HG02840 (cell line): ENCODE measurements around the gene SIK3.

Experiments
- ATAC-seq: cut with Tn5 transposase; IDR thresholded peaks from one replicate; pipeline ENCODE4 v1.9.1; 2021; ENCODE audit warnings: mild to moderate bottlenecking, moderate library complexity, moderate number of reproducible peaks; ENCODE audit not compliant: unreplicated experiment, low FRiP score

The SIK3 gene

DNA sequence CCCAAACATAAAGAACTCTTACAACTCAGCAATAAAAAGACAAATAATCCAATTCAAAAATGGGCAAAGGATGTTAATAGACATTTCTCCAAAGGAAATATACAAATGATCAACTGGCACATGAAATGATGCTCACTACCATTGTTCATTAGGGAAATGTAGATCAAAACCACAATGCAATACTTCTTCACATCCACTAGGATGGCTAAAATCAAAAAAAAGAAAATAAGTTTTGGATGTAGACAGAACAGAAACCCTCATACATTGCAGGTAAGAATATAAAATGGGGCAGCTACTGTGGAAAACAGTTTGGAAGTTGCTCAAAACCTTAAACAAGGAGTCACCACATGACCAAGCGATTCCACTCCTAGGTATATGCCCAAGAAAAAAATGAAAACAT lies 16.3 kb downstream of the SIK3 start:
- ATAC-seq = no peak

- ATAC-seq = no peak
Measured at GRCh38 chr11:117080370-117080769, 17.9 kb downstream of the SIK3 start.

DNA sequence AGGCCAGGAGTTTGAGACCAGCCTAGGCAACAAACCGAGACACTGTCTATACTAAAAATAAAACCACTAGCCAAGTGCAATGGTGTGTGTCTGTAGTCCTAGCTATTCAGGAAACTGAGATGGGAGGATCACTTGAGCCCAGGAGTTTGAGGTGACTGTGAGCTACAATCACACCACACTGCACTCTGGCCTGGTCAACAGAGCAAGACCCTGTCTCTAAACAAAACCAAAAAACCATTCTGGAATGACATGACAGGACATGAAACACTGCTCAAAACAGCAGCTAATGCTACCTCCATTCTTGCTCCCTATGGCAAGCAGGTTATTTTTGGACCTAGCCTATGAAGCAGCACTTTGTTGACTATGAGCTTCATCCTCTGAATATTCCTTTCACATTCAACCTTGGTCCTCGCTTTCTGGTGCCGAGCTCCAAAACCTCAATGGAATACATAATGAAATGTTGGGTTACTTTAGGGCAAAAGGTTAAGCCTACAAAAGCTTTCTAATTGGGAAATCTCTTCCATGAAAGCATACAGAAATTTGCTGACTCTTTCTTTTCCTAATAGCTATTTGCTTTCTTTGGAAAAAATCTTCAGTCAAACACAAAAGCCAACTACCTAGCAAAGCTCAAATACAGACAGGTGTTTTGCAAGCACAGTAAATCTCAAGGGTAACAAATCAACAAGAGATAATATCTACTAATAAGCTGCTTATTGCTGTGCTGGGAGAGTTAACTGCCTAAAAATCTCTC lies 21.1 kb downstream of the SIK3 start:
- no peak for ATAC-seq

- ATAC-seq = no peak
Measured at GRCh38 chr11:117075186-117075585, 23.0 kb downstream of the SIK3 start.

DNA sequence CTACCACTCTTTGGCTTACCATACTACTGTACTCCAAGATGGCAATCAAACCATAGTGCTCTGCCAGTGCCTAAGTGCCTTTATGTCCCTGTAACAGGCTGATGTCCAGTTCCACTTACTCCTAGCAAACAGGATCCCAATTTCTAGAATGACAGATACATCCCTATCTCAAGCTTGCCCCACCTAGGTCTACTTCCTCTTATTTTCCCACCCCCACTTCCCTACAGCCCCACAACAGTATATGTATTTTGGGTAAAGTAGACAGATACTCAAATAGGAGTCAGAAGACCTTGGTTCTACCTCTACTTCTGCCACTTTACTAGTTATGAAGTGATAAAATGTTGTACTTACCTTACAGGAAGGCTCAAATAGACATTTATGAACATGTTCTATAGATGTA lies 24.1 kb downstream of the SIK3 start:
- ATAC-seq = no peak

DNA sequence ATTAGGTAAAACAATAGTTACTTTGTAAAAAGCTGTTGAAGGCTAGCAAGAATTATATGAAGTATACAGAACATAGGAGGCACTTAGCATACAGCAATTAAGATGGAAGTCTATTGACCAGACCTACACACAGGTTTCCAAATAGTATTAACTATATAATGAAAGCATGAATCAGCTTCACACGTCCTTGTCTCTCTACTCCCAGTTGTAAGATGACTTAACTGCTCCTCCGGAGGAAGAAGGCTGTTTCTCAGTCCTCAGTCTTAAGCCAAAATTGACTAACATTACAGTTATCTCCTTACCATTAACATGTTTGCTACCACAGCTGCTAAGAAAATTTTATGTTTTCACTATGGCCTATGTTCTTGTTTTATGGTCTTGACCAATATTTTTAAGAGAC lies 24.7 kb downstream of the SIK3 start:
- no peak for ATAC-seq

GRCh38 chr11:117072517-117073461 lies 25.4 kb downstream of the SIK3 start:
- ATAC-seq = no peak

GRCh38 chr11:117071344-117071787 lies 26.9 kb downstream of the SIK3 start:
- no peak for ATAC-seq

DNA sequence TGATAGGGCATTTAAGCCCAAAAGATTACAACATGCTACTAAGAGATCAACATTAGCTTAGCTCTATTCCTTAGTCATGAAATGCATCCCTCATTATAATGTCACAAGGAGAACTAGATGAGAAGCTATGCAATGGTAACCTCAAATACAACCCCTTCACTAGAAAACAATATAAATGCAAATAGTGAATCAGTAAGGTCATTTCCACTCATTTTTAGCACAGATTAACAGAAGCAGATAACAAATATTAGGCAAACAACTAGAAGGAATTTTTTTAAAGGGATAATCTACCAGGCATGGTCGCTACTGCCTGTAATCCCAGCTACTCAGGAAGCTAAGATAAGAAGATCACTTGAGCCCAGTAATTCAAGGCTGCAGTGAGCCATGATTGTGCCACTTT lies 28.2 kb downstream of the SIK3 start:
- no peak for ATAC-seq

- no peak for ATAC-seq
Measured at GRCh38 chr11:117068303-117068860, 29.8 kb downstream of the SIK3 start.

DNA sequence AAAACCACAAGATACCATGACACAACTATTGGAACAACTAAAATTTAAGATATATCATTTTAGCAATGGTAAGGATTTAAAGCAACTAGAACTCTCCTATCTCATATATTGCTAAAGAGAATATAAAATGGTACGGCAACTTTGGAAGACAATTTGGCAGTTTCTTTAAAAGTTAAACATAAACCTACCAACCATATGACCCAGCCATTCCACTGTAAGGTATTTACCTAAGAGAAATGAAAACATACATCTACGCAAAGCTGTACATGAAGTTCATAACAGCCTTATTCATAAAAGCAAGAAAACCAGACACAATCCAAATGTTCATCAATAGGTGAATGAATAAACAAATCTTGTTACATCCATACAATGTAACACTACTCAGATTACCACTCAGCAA lies 31.3 kb downstream of the SIK3 start:
- ATAC-seq = no peak

GRCh38 chr11:117064275-117064674 lies 34.0 kb downstream of the SIK3 start:
- ATAC-seq = no peak

DNA sequence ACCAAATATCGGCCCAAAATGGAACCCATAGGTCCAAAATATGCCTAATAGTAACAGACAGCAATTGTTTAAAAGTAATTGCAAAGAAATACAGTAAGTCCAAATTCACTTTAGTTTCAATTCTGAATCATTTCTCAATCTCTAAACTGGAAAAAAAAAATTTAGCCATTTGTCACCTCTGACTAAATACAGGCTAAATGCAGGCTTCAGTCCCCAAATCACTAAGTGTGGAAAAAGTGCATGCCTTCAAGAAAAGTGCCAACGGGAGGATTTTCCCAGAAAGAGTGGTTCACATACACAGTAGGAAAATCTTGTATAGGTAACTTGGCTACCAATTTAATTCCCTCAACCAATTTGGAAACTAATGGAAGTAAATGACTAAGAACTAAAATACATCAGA lies 35.7 kb downstream of the SIK3 start:
- no peak for ATAC-seq

- no peak for ATAC-seq
Measured at GRCh38 chr11:117061256-117061655, 37.0 kb downstream of the SIK3 start.

- ATAC-seq = no peak
Measured at GRCh38 chr11:117059611-117060148, 38.5 kb downstream of the SIK3 start.

- no peak for ATAC-seq
Measured at GRCh38 chr11:117058761-117059261, 39.4 kb downstream of the SIK3 start.

DNA sequence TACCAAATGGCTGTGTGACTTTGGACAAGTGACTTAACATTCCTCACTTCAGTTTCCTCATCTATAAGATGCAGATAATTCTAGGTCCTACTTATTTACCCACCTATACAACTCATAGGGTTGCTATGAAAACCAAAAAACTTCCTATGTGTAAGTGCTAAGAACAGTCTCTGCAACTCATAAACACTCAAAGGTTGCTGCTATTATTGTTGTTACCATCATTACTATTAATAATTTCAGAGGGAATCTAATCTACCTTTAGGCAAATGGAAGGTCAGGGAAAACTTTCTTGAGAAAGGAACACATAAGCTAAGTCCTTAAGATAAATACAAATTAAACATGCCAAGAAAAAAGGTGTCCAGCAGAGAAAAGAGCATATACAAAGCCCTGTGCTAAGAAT lies 40.5 kb downstream of the SIK3 start:
- ATAC-seq = no peak

- ATAC-seq = no peak
Measured at GRCh38 chr11:117057317-117057716, 40.9 kb downstream of the SIK3 start.

DNA sequence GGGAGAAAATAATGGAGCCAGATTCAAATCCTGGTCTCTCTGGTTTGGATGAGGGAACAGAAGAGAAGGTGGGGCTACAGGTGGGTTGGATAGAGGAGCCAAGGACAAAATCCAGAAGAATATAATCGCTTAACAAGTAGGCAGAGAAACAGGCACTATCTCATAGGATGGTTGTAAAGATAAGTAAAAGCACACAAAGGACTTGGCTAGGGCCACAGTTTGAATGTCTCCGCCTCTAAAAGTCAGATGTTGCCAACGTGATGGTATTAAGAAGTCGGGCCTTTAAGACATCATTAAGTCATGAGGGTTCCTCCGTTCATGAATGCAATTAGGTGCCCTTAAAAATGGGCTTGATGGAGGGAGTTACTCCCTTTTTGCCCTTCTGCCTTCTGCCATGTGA lies 42.8 kb downstream of the SIK3 start:
- no peak for ATAC-seq

DNA sequence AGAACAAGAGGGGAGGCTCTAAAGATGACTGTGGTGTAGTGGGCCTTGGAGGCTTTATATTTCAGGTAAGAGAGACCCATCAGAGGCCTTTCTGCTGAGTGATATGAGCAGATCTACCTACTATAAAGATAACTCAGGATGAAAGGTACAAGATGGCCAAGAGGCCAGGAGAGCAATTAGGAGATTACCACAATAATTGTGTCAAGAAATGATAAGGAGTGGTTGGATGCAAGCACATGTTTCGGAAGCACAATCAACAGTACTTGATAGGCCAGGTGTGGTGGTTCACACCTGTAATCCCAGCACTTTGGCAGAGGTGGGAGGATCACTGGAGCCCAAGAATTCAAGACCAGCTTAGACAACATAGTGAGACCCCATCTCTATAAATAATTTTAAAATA lies 43.8 kb downstream of the SIK3 start:
- ATAC-seq = no peak
